Bronchial epithelial cell (primary cell): ENCODE data around the gene GTF2F2. TPM values are rescaled to one million over a fixed set of nuclear protein-coding genes. Genes with fewer than 3 reads are reported as not detected.

Experiments
- DNase-seq: peaks from one replicate; pipeline ENCODE4 v3.0.0-alpha.2; 2010; ENCODE audit warnings: low read depth
- FAIRE-seq: peaks from 2 replicates; lab custom pipeline; 2011; peaks lifted over from hg19 to GRCh38; lab: Jason Lieb, UNC
- H3K27me3 ChIP-seq: 2 replicates; pipeline ENCODE4 v1.5.1; 2011; ENCODE audit warnings: low read length; ENCODE audit not compliant: control insufficient read depth, insufficient read depth
- H3K36me3 ChIP-seq: 2 replicates; pipeline ENCODE4 v1.5.1; 2011; ENCODE audit warnings: low read length; ENCODE audit not compliant: control insufficient read depth, insufficient read depth
- H3K4me3 ChIP-seq: 2 replicates; pipeline ENCODE4 v1.5.1; 2011; ENCODE audit warnings: mild to moderate bottlenecking, low read depth, low read length, control low read depth
- total RNA-seq: library from RNA; depleted of rRNA; stranded (reverse); fragments of >200 nt; gene quantifications from 2 replicates; pipeline ENCODE4 v1.2.1, GENCODE V29; 2014
- TF ChIP-seq, protein P1 (sequence below): IDR thresholded peaks from 2 replicates; pipeline ENCODE4 v1.5.1; 2011; ENCODE audit warnings: mild to moderate bottlenecking, moderate library complexity, low read length, control low read depth, inconsistent platforms; ENCODE audit not compliant: insufficient read depth, severe bottlenecking

GTF2F2 gene
- total RNA-seq, 1 donor from 2014 or later, result 42.4 TPM

DNA sequence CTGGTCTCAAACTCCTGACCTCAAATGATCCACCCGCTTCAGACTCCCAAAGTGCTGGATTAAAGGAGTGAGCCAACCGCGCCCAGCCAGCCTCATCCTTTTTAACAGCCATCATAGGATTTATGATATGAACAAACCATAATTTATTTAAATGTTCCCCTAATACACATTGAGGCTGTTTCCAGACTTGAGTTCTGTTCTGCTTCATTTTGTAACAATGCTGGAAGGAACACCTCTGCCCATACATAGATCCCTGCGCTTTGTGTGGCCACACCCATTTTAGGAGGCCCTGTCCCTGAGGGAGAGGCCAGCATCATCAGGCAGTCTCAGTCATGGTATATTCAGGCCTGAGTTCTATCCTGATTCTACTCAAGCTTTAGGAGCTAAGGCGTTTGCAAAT, 184.8 kb downstream of the GTF2F2 start:
- Histone ChIP-seq H3K4me3 (no peak overlapping the region), H3K36me3 (no peaks in the 10 kb centered on the region), H3K27me3 (no peaks in the 10 kb centered on the region)
- FAIRE-seq (no peak), DNase-seq (no peak)
- TF ChIP-seq, protein P1, sequence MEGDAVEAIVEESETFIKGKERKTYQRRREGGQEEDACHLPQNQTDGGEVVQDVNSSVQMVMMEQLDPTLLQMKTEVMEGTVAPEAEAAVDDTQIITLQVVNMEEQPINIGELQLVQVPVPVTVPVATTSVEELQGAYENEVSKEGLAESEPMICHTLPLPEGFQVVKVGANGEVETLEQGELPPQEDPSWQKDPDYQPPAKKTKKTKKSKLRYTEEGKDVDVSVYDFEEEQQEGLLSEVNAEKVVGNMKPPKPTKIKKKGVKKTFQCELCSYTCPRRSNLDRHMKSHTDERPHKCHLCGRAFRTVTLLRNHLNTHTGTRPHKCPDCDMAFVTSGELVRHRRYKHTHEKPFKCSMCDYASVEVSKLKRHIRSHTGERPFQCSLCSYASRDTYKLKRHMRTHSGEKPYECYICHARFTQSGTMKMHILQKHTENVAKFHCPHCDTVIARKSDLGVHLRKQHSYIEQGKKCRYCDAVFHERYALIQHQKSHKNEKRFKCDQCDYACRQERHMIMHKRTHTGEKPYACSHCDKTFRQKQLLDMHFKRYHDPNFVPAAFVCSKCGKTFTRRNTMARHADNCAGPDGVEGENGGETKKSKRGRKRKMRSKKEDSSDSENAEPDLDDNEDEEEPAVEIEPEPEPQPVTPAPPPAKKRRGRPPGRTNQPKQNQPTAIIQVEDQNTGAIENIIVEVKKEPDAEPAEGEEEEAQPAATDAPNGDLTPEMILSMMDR, result no peak

DNA sequence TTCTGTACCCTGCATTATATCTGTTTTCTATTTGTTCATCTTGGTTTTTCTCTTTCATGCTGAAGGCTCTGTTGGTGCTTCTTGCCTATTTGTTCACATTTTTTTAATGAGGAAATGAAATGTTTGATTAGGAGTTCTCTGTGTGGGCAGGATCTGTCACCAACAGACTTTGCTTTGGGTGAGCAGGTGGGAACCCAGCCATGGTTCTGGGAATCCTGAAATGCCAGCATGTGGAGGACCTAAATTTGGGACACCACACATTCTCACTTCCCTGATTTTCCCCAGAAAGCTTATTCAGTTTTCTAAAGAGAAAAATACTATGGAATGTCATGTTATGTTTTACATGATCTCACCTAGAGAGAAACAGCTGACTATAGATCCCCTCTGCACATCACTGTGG, 186.7 kb downstream of the GTF2F2 start:
- H3K36me3 ChIP-seq, result no peaks in the 10 kb centered on the region
- no peak overlapping the region for H3K4me3 ChIP-seq
- DNase-seq (no peak), FAIRE-seq (no peak)
- TF ChIP-seq, protein P1, result no peak
- H3K27me3 ChIP-seq, result no peaks in the 10 kb centered on the region

DNA sequence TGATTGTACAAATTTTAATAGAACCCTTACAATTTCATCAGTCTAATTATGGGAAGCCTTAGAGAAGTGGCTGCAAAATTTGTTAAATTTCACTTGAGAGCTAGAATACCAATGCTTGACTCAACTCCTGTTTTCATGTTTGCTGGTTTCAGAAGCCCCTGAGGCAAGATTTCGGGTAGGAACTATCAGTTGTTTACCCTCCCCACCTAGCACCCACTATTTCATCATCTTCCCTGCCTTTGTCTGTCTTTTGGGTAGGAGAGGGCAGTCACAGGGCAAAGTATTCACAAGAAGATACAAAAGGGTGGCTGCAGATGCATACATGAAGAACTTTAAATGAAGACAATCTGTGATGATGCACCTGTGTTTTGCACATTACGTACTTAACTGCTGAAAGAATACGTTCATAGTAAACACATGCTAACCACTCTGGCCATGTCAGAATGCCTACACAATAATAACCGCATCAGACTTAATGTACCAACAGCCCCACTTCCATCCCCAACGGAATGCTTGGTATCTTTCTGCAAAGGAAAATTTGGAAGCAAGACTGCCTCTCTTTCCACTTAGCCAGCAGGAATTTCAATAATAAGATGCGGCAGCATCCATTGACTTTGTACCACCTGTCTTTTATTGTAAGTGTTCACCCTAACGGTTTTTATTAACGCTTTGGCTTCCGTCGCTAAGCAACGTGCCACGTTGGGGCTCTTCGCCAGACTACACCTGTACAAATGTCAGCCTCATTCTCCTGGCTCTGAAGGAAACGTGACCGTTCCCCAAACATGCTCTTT, 190.2 kb downstream of the GTF2F2 start:
- TF ChIP-seq, protein P1, result no peak
- no peak for DNase-seq
- Histone ChIP-seq H3K27me3 (no peaks in the 10 kb centered on the region), H3K4me3 (no peak overlapping the region), H3K36me3 (no peaks in the 10 kb centered on the region)
- peak; percentile 60 for FAIRE-seq

DNA sequence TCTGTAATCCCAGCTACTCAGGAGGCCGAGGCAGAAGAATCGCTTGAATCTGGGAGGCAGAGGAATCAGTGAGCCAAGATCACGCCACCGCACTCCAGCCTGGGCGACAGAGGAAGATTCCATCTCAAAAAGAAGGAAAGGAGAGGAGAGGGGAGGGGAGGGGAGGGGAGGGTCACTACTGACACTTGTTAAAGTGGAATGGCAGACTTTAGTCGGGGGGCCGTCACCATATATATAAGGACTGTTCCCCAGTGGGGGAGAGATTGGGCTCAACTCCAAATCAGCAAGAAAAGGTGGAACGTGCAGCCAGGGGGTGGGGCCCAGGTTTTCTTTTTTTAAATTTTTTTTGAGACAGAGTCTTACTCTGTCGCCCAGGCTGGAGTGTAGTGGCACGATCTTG, 194.5 kb downstream of the GTF2F2 start:
- H3K36me3 ChIP-seq, result no peaks in the 10 kb centered on the region
- TF ChIP-seq, protein P1, result no peak
- no peak overlapping the region for H3K4me3 ChIP-seq
- no peak for DNase-seq
- FAIRE-seq, result no peak
- H3K27me3 ChIP-seq, result no peaks in the 10 kb centered on the region

DNA sequence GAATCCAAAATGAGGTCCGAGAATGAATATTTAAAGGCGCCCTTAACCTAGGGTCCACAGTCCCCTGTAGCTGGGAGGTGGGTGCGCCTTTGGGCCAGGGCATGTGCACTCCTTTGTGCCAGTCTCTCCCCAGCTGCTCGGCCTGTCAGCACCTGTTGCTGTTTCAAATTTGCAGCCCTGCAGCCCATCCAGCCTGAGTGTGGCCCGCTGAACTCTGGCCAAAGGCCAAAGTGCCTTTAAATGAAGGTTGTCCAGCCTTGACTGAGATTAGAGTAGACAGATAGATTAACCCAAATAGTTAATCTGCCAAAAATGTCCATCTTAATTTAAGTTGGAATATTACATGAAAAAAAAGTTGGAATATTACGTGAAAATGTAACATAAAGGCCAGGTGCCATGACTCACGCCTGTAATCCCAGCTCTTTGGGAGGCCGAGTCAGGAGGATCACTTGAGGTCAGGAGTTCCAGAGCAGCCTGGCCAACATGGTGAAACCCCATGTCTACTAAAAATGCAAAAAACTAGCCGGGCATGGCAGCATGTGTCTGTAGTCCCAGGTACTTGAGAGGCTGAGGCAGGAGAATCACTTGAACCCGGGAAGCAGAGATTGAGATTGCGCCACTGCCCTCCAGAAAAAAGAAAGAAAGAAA, 195.3 kb downstream of the GTF2F2 start:
- Histone ChIP-seq H3K4me3 (no peak overlapping the region), H3K36me3 (no peaks in the 10 kb centered on the region), H3K27me3 (no peaks in the 10 kb centered on the region)
- no peak for DNase-seq
- TF ChIP-seq, protein P1, result no peak
- FAIRE-seq, result no peak
